ENCODE data around the gene RPS6KB2.

DNA sequence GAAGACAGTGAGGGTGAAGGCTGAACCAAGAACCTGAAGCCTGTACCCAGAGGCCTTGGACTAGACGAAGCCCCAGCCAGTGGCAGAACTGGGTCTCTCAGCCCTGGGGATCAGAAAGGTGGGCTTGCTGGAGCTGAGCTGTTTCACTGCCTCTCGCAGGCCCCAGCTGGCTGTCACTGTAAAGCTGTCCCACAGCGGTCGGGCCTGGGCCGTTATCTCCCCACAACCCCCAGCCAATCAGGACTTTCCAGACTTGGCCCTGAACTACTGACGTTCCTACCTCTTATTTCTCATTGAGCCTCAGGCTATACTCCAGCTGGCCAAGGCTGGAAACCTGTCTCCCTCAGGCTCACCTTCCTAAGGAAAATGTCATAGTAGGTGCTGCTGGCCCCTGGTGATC, 30.8 kb upstream of the RPS6KB2 start:
- no peak for TF ChIP-seq EZH2 (IDR thresholded peaks at IDR 0.05; ENCODE audit: low read length)
- TF ChIP-seq, protein P1, sequence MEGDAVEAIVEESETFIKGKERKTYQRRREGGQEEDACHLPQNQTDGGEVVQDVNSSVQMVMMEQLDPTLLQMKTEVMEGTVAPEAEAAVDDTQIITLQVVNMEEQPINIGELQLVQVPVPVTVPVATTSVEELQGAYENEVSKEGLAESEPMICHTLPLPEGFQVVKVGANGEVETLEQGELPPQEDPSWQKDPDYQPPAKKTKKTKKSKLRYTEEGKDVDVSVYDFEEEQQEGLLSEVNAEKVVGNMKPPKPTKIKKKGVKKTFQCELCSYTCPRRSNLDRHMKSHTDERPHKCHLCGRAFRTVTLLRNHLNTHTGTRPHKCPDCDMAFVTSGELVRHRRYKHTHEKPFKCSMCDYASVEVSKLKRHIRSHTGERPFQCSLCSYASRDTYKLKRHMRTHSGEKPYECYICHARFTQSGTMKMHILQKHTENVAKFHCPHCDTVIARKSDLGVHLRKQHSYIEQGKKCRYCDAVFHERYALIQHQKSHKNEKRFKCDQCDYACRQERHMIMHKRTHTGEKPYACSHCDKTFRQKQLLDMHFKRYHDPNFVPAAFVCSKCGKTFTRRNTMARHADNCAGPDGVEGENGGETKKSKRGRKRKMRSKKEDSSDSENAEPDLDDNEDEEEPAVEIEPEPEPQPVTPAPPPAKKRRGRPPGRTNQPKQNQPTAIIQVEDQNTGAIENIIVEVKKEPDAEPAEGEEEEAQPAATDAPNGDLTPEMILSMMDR (optimal IDR thresholded peaks at IDR 0.05 in 1 of 3, IDR thresholded peaks at IDR 0.05 in 1 of 3, conservative IDR thresholded peaks at IDR 0.05 in 1 of 3; ENCODE audit: extremely low read depth in 1 of 3, insufficient read depth in 2 of 3, low read length in 3 of 3), result no peak

All from keratinocyte (primary cell).